ENCODE data around the gene TAOK3. TPM values are rescaled to one million over a fixed set of nuclear protein-coding genes. Genes with fewer than 3 reads are reported as not detected.

The TAOK3 gene
- total and polyA plus RNA-seq, 2 of the 4 experiments (the other 2 are of a cell fraction), result 26.3 to 54.5 TPM

DNA sequence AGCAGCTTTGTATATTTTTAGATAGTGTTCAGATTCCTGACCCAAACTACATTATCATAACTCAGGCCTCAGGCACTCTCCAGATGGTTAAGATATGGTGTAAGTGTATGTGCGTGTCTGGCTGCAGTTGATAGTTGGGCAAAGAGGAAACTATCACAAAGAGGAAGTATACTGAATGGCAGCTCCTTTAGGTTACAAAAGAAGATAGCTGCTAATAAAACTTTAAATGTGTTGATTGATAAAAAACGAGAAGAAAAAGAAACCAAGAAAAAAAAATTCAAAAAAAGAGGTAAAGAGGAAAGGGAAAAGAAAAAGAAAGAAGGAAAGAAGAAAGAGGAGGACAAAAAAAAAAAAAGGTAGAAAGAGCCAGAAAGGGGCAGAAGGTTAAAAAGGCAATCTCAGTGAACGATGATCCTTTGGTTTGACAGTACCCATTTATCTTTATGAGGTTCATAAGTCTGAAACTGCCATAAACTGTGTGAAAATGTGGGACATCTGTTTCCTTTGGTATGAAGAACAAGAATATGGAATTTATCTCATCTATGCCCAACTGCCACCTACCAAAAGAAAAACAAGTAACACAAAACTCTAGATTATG lies 42.2 kb downstream of the TAOK3 start:
- Histone ChIP-seq H4K8ac (ENCODE audit: low read depth in 2 of 2, low read length in 2 of 2) (peak overlapping the region; percentile 4 to 93; a peak in 3 of 4 replicates), H2AK5ac (ENCODE audit: low read depth, low read length) (peak overlapping the region; percentile 53; the same call in 1 of the 2 replicates), H2AK9ac (replicated peaks; ENCODE audit: low read depth, low read length, poor library complexity) (no peak overlapping the region), H3K36me3 (ENCODE audit: control insufficient read depth, insufficient read depth, low read length) (no peaks in the 10 kb centered on the region), H2BK120ac (ENCODE audit: low read depth, low read length) (peak overlapping the region; percentile 89), H3K27ac (ENCODE audit: insufficient read depth, low read length) (peak overlapping the region; percentile 59; the same call in 1 of the 2 replicates), H2AFZ (replicated peaks; ENCODE audit: low read length, poor library complexity) (no peak overlapping the region), H3K4me1 (ENCODE audit: control insufficient read depth, insufficient read depth, low read length) (peaks cover 15% of the 10 kb centered on the region), H2BK20ac (ENCODE audit: low read depth, low read length) (peak overlapping the region; percentile 94), H2BK5ac (ENCODE audit: low read depth, low read length, poor library complexity, severe bottlenecking) (peak overlapping the region; percentile 99), H3K14ac (replicated peaks; ENCODE audit: low read depth, low read length) (peak overlapping the region; percentile 77; the same call in 1 of the 2 replicates), H3K9me3 (ENCODE audit: control insufficient read depth, insufficient read depth, low read length) (no peaks in the 10 kb centered on the region), H3K9ac (ENCODE audit: low read depth, low read length) (no peak overlapping the region; the same call in 1 of the 2 replicates), H4K5ac (ENCODE audit: low read depth, low read length) (peak overlapping the region; percentile 78; the same call in 1 of the 2 replicates), H4K91ac (ENCODE audit: insufficient read depth, low read depth, low read length) (peak overlapping the region; percentile 73), H3K9me1 (ENCODE audit: insufficient read depth, low read length) (no peaks in the 10 kb centered on the region; the same call in none of the 2 replicates), H3K4me3 (ENCODE audit: insufficient read depth, low read depth, low read length) (no peak overlapping the region), H3K79me1 (ENCODE audit: low read depth in 1 of 2, low read length in 2 of 2) (peaks cover 6 to 45% of the 10 kb centered on the region in 2 experiments; a peak in 3 of 4 replicates), H2BK15ac (ENCODE audit: low read depth, low read length) (peak overlapping the region; percentile 61; the same call in 1 of the 3 replicates), H3K27me3 (ENCODE audit: control insufficient read depth, insufficient read depth, low read length) (no peaks in the 10 kb centered on the region), H3K18ac (ENCODE audit: low read depth, low read length) (peak overlapping the region; percentile 89), H3K23ac (ENCODE audit: low read depth, low read length) (peak overlapping the region; percentile 90), H3K4ac (ENCODE audit: low read depth, low read length) (peak overlapping the region; percentile 87; the same call in 1 of the 2 replicates), H4K20me1 (ENCODE audit: insufficient read depth, low read length) (no peaks in the 10 kb centered on the region), H3K56ac (ENCODE audit: extremely low read depth, insufficient read depth, low read length) (peak overlapping the region; percentile 47; the same call in 1 of the 2 replicates), H3K4me2 (ENCODE audit: low read depth, low read length) (peak overlapping the region; percentile 40)
- no TSS peak for BruUV-seq (replicated peaks)
- ATAC-seq (ENCODE audit: low read depth) (peak; percentile 85), DNase-seq (peak; percentile 89)
- dilution Hi-C loops (cut with HindIII; ENCODE audit: low sequenced_read_pairs, unreplicated experiment), result no loop called here
- intact Hi-C loops (cut with micrococcal nuclease), result loop anchor here (5.0 kb wide), 1 partner anchor 42 kb away; the partner anchor contains the start of gene TAOK3
- ChIA-PET CTCF (interaction anchor here (1.0 kb wide), 1 partner anchor 12 kb away, joined by 3 read pairs; no protein-coding TSS in a partner anchor), POLR2A (ENCODE audit: unreplicated experiment) (interaction anchor here (0.8 kb wide), 1 partner anchor 141 kb away, joined by 20 read pairs; no protein-coding TSS in a partner anchor)
- 14% methylated on average over 1 of the region's 3 CpGs; no CpG with 5 or more reads in 1 of the 2 experiments for WGBS, 2 experiments (ENCODE audit: extremely low coverage in 2 of 2, insufficient read length in 1 of 2)
- in situ Hi-C loops (cut with MboI; ENCODE audit: low sequenced_read_pairs), result no loop called here
- TF ChIP-seq CEBPB (IDR thresholded peaks at IDR 0.05; ENCODE audit: low read depth, low read length) (peak; percentile 59), SMC3 (IDR thresholded peaks at IDR 0.05; ENCODE audit: low read depth, low read length) (no peak)
